MM.1S (cell line): ENCODE results near the gene TTC9C.

Experiments used
- DNase-seq: peaks from one replicate; pipeline ENCODE4 v3.0.0-alpha.2; 2015
- H2AFZ ChIP-seq: fragments of 300-600 bp; sonication (generic); 2 replicates; pipeline ENCODE4 v1.6.0; 2016; ENCODE audit warnings: antibody characterized with exemption, low read length
- H3F3A ChIP-seq: fragments of 300-600 bp; sonication (generic); 2 replicates; pipeline ENCODE4 v1.6.1; 2016; ENCODE audit warnings: mild to moderate bottlenecking, antibody characterized with exemption, low read length, moderate library complexity, mixed read lengths; ENCODE audit not compliant: insufficient read depth
- H3K27ac ChIP-seq: fragments of 300-600 bp; sonication (generic); 2 replicates; pipeline ENCODE4 v1.5.1; 2016; ENCODE audit warnings: mild to moderate bottlenecking, low read length
- H3K27me3 ChIP-seq: fragments of 300-600 bp; sonication (generic); replicated peaks from 2 replicates; pipeline ENCODE4 v1.6.0; 2016; ENCODE audit warnings: low read length; ENCODE audit not compliant: insufficient read depth
- H3K36me3 ChIP-seq: fragments of 300-600 bp; sonication (generic); replicated peaks from 2 replicates; pipeline ENCODE4 v1.6.1; 2016; ENCODE audit warnings: mild to moderate bottlenecking, low read length, mixed read lengths; ENCODE audit not compliant: insufficient read depth
- H3K4me1 ChIP-seq: fragments of 300-600 bp; sonication (generic); 2 replicates; pipeline ENCODE4 v1.6.1; 2016; ENCODE audit warnings: low read length, mixed read lengths
- H3K4me2 ChIP-seq: fragments of 300-600 bp; sonication (generic); 2 replicates; pipeline ENCODE4 v1.6.0; 2016; ENCODE audit warnings: low read depth, low read length
- H3K4me3 ChIP-seq: fragments of 300-600 bp; sonication (generic); 2 replicates; pipeline ENCODE4 v1.5.1; 2016; ENCODE audit warnings: low read length, mixed read lengths
- H3K79me2 ChIP-seq: fragments of 300-600 bp; sonication (generic); 2 replicates; pipeline ENCODE4 v1.6.1; 2016; ENCODE audit warnings: mixed run types, low read length, mixed read lengths
- H3K9ac ChIP-seq: fragments of 300-600 bp; sonication (generic); 2 replicates; pipeline ENCODE4 v1.6.1; 2016; ENCODE audit warnings: low read length, mixed read lengths
- H3K9me2 ChIP-seq: fragments of 300-600 bp; sonication (generic); replicated peaks from 2 replicates; pipeline ENCODE4 v1.6.1; 2016; ENCODE audit warnings: mild to moderate bottlenecking, low read length, mixed read lengths; ENCODE audit not compliant: insufficient read depth
- H3K9me3 ChIP-seq: fragments of 300-600 bp; sonication (generic); replicated peaks from 2 replicates; pipeline ENCODE4 v1.6.1; 2016; ENCODE audit warnings: mild to moderate bottlenecking, low read length, mixed read lengths; ENCODE audit not compliant: insufficient read depth
- H4K20me1 ChIP-seq: fragments of 300-600 bp; sonication (generic); 2 replicates; pipeline ENCODE4 v1.6.1; 2016; ENCODE audit warnings: mild to moderate bottlenecking, low read length, moderate library complexity, mixed read lengths; ENCODE audit not compliant: insufficient read depth
- EZH2 ChIP-seq: fragments of 300-600 bp; sonication (generic); optimal IDR thresholded peaks from 2 replicates; pipeline ENCODE3; 2017; ENCODE audit warnings: low read depth, mild to moderate bottlenecking, antibody characterized with exemption, low read length, mixed read lengths
- EZH2phosphoT487 ChIP-seq: fragments of 300-600 bp; sonication (generic); IDR thresholded peaks from 2 replicates; pipeline ENCODE4 v1.6.1; 2018; ENCODE audit warnings: antibody characterized with exemption, low read length
- TF ChIP-seq, protein P1 (sequence below): fragments of 300-600 bp; sonication (generic); IDR thresholded peaks from 2 replicates; pipeline ENCODE4 v1.5.1; 2016; ENCODE audit warnings: antibody characterized with exemption, low read length, mixed read lengths

TTC9C gene

DNA sequence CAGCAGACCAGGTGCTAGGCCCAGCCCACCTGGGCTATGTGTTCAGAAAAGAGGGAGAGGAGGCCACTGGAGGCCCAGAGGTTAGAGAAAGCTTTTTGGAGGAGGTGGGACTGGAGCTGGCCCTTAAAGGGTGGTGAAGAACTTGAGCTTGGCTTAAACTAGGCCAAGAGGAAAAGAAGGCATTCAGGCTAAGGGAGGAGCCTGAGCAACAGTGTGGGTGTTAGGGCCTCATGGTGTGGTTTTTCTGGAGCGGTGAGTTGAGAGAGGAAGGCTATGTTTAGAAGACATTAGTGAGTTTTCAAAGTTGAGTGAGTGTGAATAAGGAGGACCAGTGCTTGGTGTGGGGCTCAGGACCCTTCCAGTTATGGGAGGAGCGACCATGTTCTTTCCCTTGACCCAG is 49.1 kb downstream of the TTC9C start:
- TF ChIP-seq EZH2 = no peak
- TF ChIP-seq, protein P1, sequence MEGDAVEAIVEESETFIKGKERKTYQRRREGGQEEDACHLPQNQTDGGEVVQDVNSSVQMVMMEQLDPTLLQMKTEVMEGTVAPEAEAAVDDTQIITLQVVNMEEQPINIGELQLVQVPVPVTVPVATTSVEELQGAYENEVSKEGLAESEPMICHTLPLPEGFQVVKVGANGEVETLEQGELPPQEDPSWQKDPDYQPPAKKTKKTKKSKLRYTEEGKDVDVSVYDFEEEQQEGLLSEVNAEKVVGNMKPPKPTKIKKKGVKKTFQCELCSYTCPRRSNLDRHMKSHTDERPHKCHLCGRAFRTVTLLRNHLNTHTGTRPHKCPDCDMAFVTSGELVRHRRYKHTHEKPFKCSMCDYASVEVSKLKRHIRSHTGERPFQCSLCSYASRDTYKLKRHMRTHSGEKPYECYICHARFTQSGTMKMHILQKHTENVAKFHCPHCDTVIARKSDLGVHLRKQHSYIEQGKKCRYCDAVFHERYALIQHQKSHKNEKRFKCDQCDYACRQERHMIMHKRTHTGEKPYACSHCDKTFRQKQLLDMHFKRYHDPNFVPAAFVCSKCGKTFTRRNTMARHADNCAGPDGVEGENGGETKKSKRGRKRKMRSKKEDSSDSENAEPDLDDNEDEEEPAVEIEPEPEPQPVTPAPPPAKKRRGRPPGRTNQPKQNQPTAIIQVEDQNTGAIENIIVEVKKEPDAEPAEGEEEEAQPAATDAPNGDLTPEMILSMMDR = no peak
- TF ChIP-seq EZH2phosphoT487 = no peak
- no peaks in the 10 kb centered on the region for H3F3A ChIP-seq
- no peaks in the 10 kb centered on the region for H3K36me3 ChIP-seq
- H3K27me3 ChIP-seq = no peaks in the 10 kb centered on the region
- no peak overlapping the region for H3K27ac ChIP-seq
- no peak for DNase-seq
- H3K79me2 ChIP-seq = peaks cover 19% of the 10 kb centered on the region
- no peaks in the 10 kb centered on the region for H3K9me3 ChIP-seq
- no peak overlapping the region for H3K4me2 ChIP-seq
- no peak overlapping the region for H2AFZ ChIP-seq
- no peak overlapping the region for H3K9ac ChIP-seq
- H4K20me1 ChIP-seq = no peaks in the 10 kb centered on the region
- H3K4me1 ChIP-seq = no peaks in the 10 kb centered on the region
- H3K4me3 ChIP-seq = no peak overlapping the region
- H3K9me2 ChIP-seq = no peaks in the 10 kb centered on the region

DNA sequence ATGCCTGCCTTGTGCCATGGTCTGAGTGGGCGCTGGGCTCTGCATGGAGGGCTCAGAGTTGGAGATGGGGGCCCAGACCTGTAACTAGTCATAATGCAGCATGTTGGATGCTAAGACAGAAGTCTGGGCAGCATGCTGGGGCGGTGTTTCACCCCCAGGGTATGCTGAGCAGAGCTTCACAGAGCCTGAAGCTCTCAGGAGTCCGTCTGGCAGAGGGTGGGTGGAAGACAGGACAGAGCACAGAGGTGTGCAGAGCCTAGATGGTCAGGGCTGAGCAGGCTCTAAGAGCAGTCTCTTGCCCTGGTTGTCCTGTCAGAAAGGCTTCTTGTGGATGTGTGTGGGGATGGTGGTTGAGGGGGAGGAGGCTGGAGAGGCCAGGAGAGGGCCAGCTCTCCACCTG is 50.2 kb downstream of the TTC9C start:
- DNase-seq = no peak
- Histone ChIP-seq H3F3A (no peaks in the 10 kb centered on the region), H3K27me3 (no peaks in the 10 kb centered on the region), H3K9me2 (no peaks in the 10 kb centered on the region), H3K4me3 (no peak overlapping the region), H3K79me2 (peaks cover 9% of the 10 kb centered on the region), H3K4me1 (no peaks in the 10 kb centered on the region), H3K9me3 (no peaks in the 10 kb centered on the region), H3K4me2 (no peak overlapping the region), H3K36me3 (no peaks in the 10 kb centered on the region), H3K9ac (no peak overlapping the region), H2AFZ (no peak overlapping the region), H3K27ac (no peak overlapping the region), H4K20me1 (no peaks in the 10 kb centered on the region)
- TF ChIP-seq, protein P1 = no peak
- TF ChIP-seq EZH2 = no peak

DNA sequence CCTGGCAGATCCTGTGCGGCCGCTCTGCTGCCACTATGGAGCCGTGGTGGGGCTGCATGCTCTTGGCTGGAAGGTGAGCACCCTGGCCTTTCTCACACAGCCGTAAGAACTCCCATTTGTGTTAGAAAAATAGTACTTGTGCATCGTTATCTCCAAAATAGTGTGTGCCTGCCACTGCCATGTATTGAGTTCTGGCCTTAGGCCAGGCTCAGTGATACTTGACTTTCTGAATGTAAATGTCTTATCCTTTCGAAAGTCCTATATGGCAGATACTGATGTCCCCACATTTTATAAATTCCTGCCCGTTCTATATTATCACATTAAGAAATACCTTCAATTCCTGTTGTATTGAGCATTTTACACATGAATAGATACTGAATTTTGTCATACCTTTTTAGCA is 54.5 kb downstream of the TTC9C start:
- Histone ChIP-seq H3K79me2 (peaks cover 10% of the 10 kb centered on the region), H3K4me1 (peaks cover 7% of the 10 kb centered on the region), H3K27me3 (no peaks in the 10 kb centered on the region), H3K36me3 (no peaks in the 10 kb centered on the region), H4K20me1 (no peaks in the 10 kb centered on the region), H2AFZ (no peak overlapping the region), H3K9me2 (no peaks in the 10 kb centered on the region), H3K4me3 (no peak overlapping the region), H3K4me2 (no peak overlapping the region), H3F3A (peaks cover 14% of the 10 kb centered on the region), H3K9ac (no peak overlapping the region), H3K9me3 (no peaks in the 10 kb centered on the region), H3K27ac (no peak overlapping the region)
- no peak for TF ChIP-seq EZH2phosphoT487
- no peak for TF ChIP-seq EZH2
- TF ChIP-seq, protein P1 = no peak
- no peak for DNase-seq
